Inflammatory macrophage treated with lipopolysaccharide for 4 hours (primary cell): Measurements from ENCODE around the gene HPX.
"Not testable (repeated sequence)": the region's sequence is repeated elsewhere in the genome, so short reads cannot be mapped to it uniquely, and the experiment has no call there.

Source experiments
- DNase-seq: peaks from one replicate; pipeline ENCODE4 v3.0.0-alpha.2; 2020

The HPX gene

DNA sequence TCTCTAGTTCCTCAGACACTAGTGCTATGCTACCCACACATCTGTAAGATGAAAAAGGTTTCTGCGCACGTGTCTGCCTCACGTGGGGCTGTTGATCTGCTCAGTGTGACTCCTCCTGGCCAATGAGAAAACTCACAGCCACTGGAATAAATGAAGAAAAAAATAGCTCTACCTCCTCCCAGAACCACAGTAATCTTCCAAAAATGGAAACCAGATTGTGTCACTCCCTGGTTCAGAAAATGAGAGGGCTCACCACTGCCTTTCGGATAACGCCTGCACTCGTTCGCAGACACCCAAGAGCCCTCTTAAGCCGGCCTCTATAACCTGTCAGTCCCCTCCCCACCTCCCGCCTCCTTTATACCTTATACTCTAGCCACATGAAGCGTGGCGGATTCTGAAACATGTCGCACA lies 27.0 kb downstream of the HPX start:
- no peak for DNase-seq

GRCh38 chr11:6411594-6412031 lies 29.2 kb downstream of the HPX start:
- no peak for DNase-seq

GRCh38 chr11:6410695-6411430 lies 29.9 kb downstream of the HPX start:
- no peak for DNase-seq

GRCh38 chr11:6406370-6406769 lies 34.4 kb downstream of the HPX start:
- no peak for DNase-seq

GRCh38 chr11:6405846-6406245 lies 34.9 kb downstream of the HPX start:
- DNase-seq = no peak

DNA sequence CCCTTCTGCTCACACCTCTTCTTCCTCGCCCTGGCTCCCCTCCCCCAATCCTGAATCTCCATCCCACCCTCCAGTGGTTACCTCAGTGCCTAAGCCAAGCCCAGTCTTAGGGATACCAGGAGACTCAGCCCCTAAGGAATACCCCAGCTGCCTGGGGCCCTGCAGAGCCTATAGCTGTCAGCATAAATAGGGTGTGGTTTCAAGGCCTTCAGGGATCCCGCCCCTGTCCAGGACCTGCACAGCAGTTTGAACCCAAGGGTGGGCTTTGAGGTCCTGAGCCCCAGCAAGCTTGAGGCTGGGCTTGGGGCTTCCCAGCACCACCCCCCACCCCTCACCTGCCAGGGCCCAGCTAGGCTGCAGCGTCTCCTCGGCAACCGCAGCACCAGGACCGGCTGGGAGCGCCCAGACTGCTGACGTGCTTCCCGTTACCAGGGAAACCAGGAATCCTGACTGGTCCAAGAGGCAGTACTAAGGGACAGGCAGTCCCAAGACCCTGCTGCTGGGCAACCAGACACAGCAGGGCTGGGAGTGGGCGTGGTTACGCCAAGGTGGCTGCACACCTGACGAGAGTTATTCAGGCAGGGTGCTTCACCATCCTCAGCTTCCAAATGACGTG lies 35.6 kb downstream of the HPX start:
- DNase-seq = no peak

DNA sequence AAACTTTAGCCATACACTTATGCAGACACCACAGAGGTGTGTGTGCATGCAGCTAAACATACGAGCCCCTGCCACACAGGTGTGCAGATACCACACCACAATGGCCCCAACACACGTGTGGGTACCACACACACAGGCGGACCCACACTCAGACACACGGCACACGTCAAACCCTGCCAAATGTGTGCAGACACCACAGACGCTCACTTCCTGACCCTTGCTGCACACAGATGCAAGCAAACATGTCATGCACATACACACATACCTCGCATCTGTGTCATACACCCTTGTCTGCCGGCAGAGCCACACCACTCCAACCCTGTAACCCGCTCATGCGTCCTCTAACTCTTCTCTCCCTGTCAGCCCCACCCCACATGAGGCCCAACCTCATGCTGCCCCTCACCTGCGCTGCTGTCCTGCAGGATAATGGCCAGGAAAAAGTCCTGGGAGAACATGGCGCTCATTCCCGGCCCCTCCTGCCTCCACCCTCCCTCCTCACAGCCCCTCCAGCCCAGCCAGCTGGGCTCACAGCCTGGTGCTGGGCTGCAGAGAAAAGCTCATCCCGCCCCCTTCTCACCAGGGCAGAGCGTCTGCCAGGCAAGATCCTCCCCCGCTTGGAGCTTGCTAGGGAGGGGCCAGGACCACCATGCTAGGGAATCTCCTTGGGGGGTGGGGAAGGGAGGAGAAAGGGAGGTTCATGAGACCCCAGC lies 36.3 kb downstream of the HPX start:
- no peak for DNase-seq

- no peak for DNase-seq
Observed at GRCh38 chr11:6403539-6403938, 37.2 kb downstream of the HPX start.

GRCh38 chr11:6402561-6402981 lies 38.2 kb downstream of the HPX start:
- DNase-seq = no peak

- no peak for DNase-seq
Observed at GRCh38 chr11:6402061-6402470, 38.7 kb downstream of the HPX start.

DNA sequence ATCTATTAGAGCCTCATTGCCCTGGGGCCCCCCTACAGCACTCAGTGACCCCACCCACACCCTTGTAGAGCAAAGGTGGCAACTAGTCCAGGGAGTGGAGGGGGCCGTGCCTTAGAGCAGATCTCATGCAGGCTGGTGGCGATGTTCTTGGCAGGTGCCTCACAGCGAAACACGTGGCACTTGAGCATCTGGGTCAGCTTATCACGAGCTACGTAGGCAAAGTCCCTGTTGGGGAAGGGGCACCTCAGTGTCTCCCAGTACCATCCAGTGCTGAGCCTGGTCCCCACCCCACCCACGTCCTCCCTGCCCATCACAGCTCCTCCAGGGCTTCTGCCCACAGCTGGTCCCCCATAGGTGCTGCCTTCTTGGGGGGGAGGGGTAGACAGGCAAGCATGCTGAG lies 39.3 kb downstream of the HPX start:
- DNase-seq = no peak

DNA sequence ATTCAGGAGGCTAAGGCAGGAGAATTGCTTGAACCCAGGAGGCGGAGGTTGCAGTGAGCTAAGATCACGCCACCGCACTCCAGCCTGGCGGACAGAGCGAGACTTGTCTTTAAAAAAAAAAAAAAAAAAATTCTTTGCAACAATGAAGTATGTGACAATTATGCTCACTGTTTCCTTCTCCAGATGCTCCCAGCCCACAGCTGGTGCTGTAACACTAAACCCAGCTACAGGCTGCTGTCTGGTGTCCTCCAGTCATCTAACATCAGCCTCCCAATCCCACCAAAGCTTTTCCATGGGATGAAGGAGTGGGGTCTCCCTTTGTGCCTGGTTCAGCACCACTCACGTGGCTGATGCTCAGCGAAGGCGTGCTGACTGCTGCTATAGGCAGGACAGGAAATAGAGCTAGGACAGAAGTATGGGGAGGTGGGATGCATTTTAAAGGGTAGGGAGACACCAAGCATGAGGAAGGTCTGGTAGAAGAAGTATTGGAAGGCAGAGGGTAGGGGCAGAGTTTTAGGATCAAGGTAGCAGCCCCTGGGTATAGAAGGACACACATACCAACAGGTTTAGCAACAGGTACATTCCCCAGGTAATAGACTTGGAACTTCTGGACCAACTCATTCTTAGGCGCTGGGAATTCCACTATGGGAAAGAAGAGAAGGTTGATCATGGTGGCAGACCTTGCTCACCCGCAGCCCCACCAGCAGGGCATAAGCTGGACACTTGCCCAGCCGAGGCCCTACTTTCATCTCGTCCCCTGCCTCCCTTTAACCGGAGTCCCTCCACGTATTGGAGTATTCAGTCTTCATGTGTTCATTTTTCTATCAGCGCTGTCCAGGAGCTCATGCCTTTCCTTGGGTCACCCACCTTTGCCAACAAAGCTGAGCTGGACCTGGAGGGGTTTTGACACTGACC lies 40.1 kb downstream of the HPX start:
- no peak for DNase-seq

DNA sequence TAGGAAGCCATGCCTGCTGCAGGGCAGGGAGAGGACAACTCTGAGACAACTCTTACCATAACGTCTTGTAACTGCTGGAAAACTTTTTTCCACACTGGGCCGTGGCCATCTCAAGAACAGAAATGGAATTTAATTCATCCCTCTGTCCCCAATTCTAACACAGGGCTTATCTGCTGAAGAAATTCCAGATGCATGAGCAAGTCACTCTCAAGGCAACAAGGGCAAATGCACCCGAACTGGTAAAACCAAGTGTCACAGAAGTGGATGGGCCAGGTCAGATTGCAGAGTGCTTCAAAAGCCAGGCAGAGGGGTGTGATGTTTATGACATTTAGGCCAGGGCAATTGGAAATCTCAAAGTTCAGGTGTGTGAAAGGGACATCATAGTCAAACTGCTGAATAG lies 43.2 kb downstream of the HPX start:
- DNase-seq = no peak

DNA sequence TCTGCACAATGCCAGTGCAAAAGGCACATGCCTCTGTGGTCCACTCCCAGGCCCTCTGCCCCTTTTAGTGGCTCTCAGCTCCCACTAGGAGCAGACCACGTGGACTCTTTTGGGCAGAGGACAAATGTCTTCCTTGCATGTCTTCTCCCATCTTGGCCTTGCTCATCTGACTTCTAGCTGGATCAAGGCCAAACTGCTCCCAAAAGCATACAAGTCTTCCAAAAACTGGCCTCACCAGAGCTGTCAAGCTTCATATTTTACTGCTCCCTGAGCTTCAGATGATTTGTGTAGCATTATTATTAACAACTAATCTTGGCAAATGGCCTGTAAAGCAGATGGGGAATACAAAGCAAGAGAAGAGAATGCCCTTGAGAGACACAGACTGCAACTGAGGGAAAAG lies 43.6 kb downstream of the HPX start:
- DNase-seq = no peak

DNA sequence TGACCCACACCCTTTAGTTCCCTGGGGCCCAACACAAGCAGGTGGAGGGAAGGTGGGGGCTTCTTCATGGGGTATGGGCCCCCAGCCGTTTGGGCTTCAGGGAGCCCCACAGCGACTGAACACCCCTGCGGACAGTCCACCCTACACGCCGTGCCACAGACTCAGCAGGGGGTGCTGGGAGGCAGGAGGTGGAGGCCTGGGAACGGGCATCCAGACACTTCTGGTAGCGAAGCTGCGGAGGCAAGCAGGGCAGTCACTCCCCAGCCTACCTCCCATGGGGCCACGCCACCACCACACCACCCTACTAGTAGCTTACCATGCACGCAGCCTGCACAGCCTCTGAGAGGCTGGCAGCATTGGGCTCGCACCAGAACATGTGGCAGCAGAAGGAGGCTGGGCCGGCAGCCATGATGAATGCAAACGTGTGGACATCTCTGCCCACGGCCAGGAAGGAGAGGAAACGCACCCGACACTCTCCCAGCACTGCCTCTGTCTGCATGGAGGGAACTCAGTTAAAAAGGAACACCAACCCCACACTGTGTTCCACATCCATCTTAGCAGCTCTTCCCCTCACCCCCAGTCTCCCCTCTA lies 45.2 kb downstream of the HPX start:
- no peak for DNase-seq

DNA sequence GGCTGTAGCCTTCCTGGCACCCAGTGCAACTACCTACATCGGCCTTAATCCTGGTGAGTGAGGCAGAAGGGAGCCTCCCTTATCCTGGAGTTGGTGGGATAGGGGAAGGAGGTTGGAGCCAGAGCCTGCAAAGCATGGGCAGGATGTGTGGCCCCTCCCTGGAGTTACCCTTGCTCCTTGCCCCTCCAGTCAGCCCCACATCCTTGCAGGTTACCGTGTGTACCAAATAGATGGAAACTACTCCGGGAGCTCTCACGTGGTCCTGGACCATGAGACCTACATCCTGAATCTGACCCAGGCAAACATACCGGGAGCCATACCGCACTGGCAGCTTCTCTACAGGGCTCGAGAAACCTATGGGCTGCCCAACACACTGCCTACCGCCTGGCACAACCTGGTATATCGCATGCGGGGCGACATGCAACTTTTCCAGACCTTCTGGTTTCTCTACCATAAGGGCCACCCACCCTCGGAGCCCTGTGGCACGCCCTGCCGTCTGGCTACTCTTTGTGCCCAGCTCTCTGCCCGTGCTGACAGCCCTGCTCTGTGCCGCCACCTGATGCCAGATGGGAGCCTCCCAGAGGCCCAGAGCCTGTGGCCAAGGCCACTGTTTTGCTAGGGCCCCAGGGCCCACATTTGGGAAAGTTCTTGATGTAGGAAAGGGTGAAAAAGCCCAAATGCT lies 46.7 kb downstream of the HPX start:
- no peak for DNase-seq

DNA sequence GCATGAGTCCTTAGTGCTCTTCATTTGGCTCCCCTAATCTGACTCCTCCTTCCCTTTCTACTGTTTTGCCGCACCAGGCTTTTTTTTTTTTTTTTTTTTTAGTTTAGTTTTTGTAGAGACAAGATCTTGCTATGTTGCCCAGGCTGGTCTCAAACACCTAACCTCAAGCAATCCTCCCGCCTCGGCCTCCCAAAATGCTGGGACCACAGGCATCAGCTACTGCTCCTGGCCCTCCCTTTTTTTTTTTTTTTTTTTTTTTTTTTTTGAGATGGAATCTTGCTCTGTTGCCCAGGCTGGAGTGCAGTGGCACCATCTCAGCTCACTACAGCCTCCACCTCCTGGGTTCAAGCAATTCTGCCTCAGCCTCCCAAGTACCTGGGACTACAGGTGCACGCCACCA lies 48.5 kb downstream of the HPX start:
- not testable (repeated sequence) for DNase-seq

DNA sequence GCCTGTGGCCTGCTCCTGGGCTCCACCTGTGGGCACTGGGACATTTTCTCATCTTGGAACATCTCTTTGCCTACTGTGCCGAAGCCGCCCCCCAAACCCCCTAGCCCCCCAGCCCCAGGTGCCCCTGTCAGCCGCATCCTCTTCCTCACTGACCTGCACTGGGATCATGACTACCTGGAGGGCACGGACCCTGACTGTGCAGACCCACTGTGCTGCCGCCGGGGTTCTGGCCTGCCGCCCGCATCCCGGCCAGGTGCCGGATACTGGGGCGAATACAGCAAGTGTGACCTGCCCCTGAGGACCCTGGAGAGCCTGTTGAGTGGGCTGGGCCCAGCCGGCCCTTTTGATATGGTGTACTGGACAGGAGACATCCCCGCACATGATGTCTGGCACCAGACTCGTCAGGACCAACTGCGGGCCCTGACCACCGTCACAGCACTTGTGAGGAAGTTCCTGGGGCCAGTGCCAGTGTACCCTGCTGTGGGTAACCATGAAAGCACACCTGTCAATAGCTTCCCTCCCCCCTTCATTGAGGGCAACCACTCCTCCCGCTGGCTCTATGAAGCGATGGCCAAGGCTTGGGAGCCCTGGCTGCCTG lies 49.2 kb downstream of the HPX start:
- DNase-seq = no peak

DNA sequence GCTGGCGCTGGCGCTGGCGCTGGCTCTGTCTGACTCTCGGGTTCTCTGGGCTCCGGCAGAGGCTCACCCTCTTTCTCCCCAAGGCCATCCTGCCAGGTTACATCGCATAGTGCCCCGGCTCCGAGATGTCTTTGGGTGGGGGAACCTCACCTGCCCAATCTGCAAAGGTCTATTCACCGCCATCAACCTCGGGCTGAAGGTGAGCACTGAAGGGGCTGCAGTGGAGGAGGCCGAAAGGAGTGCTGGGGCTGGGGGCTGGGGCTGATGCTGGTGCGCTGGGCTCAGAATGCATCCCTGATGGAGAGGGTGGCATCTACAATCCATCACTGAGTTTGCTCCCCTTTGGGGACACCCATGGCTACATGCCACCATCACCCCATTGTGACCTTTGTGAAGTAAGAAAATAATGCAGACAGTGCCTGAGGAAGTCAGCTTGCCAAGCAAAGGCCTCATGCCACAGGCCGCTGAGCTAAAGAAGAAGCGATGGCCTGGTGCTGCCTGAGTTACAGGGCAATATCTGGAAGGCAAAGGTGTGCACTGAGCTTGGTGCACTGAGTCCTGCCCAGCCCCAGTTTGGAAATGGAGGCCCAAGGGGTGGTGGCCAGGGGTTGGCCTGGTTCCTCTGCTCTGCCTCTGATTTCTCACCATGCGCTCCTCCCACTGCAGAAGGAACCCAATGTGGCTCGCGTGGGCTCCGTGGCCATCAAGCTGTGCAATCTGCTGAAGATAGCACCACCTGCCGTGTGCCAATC lies 49.9 kb downstream of the HPX start:
- DNase-seq = peak; percentile 17

GRCh38 chr11:6389905-6390717 lies 50.7 kb downstream of the HPX start, which contains the start of gene SMPD1:
SMPD1 (plus strand) TSS chr11:6390474; CDS start chr11:6390599, 125 bp downstream.
- DNase-seq = peak; percentile 94
